ENCODE measurements around the gene MRPS10.

The MRPS10 gene

DNA sequence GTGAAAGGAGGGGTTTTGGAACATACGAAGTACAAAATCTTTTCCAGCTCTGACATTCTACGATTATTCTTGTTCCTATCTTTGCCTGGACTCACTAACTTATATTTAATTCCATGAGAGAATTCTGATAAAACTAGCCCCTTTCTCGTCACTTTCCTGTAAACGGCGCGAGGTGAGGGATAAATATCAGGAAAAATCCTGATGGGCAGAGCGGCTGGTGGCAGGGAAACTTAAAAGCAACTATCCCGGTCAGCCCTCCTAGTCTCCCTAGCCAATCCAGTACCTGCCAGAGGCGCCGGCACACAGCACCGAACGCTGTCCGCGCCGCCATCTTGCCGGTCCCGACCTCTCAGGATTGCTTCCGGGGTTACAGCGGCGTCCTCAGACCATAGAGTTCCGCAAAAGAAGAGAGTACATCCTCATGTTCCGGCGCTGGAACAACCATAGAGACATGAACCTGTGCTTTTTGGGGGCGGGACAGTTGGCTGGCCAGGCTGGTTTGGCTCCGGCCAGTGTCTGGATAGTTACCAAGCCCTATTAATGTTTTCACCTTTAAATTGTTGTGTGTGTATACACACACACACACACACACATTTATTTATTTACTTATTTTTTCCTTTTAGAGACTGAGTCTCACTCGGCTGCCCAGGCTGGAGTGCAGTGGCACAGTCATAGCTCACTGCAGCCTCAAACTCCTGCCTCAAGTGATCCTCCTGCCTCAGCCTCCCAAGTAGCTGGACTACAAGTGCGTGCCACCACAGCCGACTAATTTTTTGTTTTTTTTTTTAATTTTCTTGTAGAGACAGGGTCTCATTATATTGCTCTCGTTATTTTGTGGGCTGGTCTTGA lies at the start of gene MRPS10:
Gene MRPS10, minus strand, starts transcription at position 343 of the 849 bp plus-strand sequence. Its CDS starts 12 bp downstream, at position 331.
- DNase-seq, result peak; percentile 79

DNA sequence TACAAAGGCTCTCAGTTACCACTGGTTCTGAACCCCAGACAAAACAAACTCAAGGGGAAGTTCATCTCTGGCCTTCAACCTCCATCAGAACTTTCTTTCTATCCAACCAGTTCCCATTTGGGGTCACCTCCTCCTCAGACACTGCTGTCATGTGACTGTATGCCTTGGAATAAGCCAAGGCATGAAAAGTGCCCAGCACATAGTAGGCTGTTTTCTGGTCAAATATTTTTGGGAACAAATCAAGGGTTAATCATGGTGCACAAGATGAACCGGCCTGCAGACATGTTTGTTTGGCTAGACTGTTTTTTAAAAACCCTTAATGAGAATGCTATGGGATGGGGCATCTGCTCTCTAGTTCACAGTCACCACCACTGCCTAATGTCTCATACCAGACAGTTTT lies 48.9 kb upstream of the MRPS10 start:
- no peak for DNase-seq

DNA sequence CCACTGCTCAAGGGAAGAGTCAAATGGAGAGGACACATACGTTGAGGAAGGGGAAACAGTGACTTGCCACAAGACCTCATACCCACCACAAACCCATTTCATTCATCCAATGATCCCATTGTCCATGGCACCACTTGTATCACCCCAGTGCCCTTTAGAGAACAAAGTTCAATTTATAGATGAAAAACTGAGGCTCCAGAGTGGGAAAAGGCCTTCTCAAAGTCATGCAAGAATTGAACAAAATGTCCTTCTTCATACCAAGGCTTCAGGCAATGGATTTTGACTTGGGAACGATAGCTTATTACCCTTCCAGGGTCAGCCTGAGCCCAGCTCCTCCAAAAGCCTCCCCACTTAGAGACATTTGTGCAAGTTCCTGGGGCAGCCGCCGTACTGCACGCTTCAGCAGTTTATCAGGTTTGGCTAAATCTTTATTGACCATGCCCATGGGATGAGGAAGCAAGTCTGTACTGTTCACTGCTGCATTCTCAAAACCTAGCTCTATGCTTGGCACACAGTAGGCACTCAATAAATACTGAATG lies 47.3 kb upstream of the MRPS10 start:
- DNase-seq, result no peak

DNA sequence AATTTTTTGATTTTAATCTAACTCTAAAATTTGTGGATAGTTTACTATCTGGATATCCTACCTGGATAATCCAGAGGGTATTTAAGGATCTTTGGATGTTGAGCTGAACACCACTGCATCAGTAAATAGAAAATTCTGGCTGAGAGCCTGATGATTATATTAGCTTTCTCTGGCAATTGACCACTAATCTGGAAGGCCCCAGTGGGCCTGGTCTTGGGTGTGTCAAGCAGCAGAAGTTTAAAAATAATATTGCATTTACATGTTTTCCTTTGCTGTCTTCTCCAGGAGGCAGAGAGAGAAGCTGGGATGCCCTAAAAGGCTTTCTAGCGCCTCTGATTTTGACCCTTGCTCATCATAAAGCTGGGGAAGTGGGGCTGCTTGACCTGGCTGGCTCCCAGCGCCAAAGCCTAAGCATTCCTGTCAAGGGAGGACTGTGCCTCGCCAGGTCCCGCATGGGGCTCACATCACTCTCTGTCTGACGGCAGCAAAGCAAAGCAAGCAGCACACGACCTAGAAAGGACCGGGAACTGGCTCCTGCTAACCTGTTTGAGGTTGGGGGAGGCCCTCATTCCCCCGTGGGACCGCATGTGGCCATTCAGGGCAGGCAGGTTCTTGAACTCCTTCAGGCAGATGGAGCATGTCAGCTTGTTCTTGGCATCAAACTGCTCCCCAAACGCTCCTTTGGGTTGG lies 46.6 kb upstream of the MRPS10 start:
- DNase-seq, result no peak

DNA sequence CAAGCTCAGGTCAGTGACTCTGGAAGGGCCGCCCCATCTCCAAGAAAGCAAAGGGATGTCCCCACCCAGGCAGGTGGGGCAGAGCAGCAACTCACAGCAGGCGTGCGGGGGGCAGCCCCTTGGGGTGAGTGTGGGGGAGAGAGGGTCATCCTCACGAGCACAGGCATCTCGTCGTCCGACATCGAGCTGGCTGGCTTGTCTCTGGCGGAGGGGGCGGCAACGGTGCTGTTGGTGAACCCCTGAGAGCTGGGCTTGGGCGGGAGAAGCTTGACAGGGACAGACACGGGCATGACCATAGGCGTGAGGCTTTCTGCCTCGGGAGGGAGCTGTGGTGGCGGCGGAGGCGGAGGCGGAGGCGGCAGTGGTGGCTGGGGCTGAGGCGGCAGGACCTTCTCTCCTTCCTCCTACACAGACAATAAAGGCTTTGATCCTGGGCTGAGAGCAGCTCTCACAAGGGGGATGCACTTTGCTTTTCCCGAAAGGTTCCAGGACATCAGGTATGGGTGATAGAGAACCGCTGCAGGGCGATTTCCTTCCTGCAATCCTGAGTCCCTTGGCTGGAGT lies 45.6 kb upstream of the MRPS10 start:
- DNase-seq, result no peak

- DNase-seq, result no peak
Observed at GRCh38 chr6:42260972-42261371, 43.3 kb upstream of the MRPS10 start.

GRCh38 chr6:42260396-42260888 lies 42.8 kb upstream of the MRPS10 start:
- no peak for DNase-seq

DNA sequence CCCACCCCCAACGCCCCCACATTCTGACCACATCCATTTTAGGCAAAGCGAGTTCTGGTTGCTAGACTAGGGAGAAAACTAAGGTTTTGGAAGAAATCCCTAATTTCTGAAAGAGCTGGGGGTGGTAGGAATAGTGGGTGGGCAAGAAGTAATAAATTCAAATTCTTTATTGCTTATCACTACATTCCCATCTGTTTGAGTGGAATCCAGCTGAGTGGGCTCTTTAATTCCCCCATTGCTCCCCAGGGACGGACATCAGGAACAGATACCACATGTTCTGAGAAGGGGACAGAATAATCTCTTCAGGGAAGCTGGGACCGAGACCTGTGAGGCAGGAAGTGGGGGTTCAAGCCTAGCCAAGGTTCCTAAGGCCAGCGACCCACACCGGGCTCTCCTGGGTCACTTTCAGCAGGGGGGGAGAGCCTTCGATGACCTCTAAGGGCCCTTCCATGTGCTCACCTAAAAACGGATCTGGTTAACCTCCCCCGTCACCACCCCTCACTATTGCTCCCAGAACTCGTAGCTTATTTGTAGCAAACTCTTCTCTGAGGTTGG lies 42.3 kb upstream of the MRPS10 start:
- DNase-seq, result no peak

GRCh38 chr6:42259286-42259685 lies 41.6 kb upstream of the MRPS10 start:
- no peak for DNase-seq

DNA sequence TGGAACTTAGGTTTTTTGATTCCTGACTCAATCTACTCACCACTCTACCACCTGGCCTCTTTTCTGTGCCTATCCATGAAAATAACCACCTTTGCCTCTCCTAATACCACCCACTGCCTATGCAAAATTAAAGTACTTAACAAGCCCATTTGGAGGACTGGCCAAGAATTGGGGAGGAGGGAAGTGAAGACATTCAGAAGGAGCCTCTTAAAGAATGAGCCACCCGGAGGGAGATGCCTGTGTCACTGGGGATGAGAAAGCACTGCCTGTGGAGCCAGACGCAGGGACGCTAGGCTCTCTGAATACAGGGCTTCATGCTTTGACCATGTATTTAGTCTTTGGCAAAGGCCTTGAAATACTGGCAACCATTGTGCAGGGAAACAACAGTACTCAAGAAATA lies 40.0 kb upstream of the MRPS10 start:
- DNase-seq, result no peak

DNA sequence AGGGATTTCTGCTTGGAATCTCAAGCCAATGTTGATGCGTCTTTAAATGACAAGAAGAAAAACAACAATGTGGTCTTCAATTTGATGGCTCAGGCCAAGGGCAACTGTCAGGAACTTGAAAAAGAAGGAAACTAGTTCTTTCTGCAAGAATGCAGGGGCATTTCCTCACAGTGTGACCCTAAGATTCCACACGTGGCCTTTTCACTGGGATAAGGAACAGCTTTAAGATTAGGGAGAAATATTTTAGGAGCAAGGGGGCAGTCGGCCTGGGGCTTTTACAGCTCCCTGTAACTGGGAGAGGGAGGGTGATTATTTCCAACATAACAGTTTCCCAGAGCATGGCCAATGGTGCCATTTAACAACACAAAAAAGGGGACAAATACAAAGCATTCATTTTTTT lies 39.4 kb upstream of the MRPS10 start:
- DNase-seq, result no peak

- no peak for DNase-seq
Observed at GRCh38 chr6:42255050-42255449, 37.4 kb upstream of the MRPS10 start.

- DNase-seq, result no peak
Observed at GRCh38 chr6:42254505-42254904, 36.8 kb upstream of the MRPS10 start.

GRCh38 chr6:42251911-42252637 lies 34.4 kb upstream of the MRPS10 start:
- DNase-seq, result no peak

GRCh38 chr6:42251500-42251899 lies 33.8 kb upstream of the MRPS10 start:
- DNase-seq, result no peak

DNA sequence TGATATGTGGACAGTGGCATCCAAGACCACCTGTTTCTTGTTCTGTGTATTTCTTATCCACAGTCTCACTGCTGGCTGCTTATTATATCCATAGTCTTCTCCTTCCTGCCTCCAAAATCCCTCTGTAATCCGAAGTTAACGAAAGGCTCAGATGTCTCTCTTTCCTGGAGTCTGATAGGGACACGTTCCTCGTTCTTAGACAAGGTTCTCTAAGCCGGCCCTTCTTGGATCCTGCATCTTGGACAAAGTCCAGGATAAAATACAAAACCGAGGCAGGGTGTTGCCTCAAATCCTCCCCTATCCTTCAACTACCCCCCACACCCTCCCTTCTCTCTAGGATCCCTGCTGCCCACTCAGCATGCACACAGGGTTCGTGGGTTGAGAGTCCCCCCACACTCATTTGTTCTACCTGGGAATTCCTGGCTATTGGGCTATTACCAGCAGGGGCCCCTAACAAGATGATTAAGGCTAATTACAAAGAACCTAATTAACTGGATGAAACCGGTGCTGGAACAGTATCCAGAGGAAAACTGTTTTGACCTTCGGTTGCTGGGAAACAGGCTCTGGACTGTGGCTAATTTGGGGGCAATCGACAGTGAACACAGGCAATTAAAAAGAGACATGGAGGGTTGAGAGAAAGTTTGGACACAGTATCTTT lies 32.7 kb upstream of the MRPS10 start:
- no peak for DNase-seq

GRCh38 chr6:42249279-42249678 lies 31.6 kb upstream of the MRPS10 start:
- no peak for DNase-seq

DNA sequence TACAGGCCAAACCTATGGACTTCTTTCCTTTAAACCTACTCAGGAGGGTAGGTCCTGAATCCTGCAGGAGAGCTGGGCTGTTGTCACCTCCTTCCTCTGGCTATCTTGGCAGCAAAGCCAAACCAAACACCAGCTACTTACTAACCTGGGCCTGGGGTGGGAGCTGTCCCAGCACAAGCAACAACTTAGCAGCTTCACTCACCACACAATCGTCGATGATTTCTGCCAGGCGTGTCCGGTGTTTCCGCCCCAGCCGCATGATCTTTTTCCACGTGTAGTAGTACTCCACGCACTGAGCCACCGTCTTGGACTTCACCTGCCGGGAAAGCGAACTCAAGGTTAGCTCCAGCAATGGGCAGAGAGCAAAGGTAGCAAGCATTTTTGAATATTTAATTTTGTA lies 25.4 kb upstream of the MRPS10 start:
- DNase-seq, result no peak

DNA sequence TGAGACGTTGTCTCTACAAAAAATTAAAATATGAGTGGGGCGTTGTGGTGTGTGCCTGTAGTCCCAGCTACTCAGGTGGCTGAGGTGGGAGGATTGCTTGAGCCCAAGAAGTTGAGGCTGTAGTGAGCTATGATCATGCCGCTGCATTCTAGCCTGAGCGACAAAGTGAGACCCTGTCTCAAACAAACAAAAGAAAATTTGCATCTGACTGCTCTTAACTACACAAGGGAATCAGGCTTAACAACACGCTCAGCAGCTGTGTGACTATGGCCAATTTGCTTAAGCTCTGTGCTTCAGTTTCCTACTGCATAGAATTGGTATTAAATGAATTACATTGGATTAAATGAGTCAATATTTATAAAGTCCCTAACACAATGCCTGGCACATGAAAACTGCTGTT lies 24.3 kb upstream of the MRPS10 start:
- DNase-seq, result no peak

GRCh38 chr6:42239736-42240375 lies 22.2 kb upstream of the MRPS10 start:
- DNase-seq, result no peak

GRCh38 chr6:42239333-42239732 lies 21.7 kb upstream of the MRPS10 start:
- DNase-seq, result no peak

DNA sequence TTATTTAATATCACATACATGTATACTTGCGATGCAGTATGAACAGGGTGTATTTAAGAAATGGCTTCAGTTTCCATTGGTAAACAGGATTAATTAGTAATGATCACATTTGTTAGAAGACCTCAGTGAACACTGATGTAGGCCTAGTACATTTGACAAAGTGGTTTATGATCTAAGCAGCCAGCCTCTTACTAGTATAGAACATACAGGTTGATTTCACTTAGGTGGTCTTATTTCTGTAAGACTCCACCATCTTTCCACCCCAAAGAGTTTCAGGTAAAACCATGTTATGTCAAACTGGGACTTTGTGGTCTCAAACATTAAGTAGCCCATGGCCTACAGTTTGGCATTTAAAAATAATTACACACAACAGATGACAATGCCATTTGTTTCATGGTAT lies 20.2 kb upstream of the MRPS10 start:
- DNase-seq, result no peak

Measured in NCI-H1436 treated with DMSO at 0.1 percent for 48 hours (cell line).